Heart right ventricle (tissue), 16 donors: ENCODE measurements around the gene ACOT13. TPM values are rescaled to one million over a fixed set of nuclear protein-coding genes. Genes with fewer than 3 reads are reported as not detected.

Experiments
- ATAC-seq, 8 donors: fragments of 200-7000 bp; cut with Tn5 transposase; one replicate each; pipeline ENCODE4 v1.9.1; 2020; ENCODE audit warnings: mild to moderate bottlenecking in 8 of 8, moderate library complexity in 8 of 8, moderate number of reproducible peaks in 1 of 8
- DNase-seq, 2 donors: peaks; one replicate each; pipeline ENCODE4 v3.0.0-alpha.2; 2020
- H3K27ac ChIP-seq, 10 donors: fragments of 200-600 bp; sonication (generic) in 2 of 10; one replicate each; pipeline versions ENCODE4 v1.5.0 to v1.8.0; 2020 to 2022; ENCODE audit warnings: mild to moderate bottlenecking in 3 of 10
- H3K27me3 ChIP-seq, 7 donors: fragments of 200-600 bp; one replicate each; pipeline ENCODE4 v1.8.0; 2021 to 2022; ENCODE audit warnings: mild to moderate bottlenecking in 2 of 7
- H3K36me3 ChIP-seq, 9 donors: fragments of 200-600 bp; sonication (generic) in 1 of 9; one replicate each; pipeline versions ENCODE4 v1.5.0 to v1.8.0; 2020 to 2022; ENCODE audit warnings: mild to moderate bottlenecking in 2 of 9
- H3K4me1 ChIP-seq, 9 donors: fragments of 200-600 bp; sonication (generic) in 1 of 9; one replicate each; pipeline versions ENCODE4 v1.5.0 to v1.8.0; 2020 to 2022; ENCODE audit warnings: mild to moderate bottlenecking in 4 of 9
- H3K4me3 ChIP-seq, 10 donors: fragments of 200-600 bp; sonication (generic) in 2 of 10; one replicate each; pipeline versions ENCODE4 v1.5.0 to v1.8.0; 2020 to 2022; ENCODE audit warnings: mild to moderate bottlenecking in 7 of 10, moderate library complexity in 2 of 10
- H3K9me3 ChIP-seq, 11 donors: fragments of 200-600 bp in 10 of 11; sonication (generic) in 2 of 11; one replicate each; pipeline versions ENCODE4 v1.5.0 to v1.8.0; 2013 to 2022; ENCODE audit warnings: mild to moderate bottlenecking in 2 of 11, control low read depth in 1 of 11, moderate library complexity in 1 of 11
- WGBS, 2 donors: extraction: QIAGEN DNeasy Blood & Tissue Kit; methylation state at CpG; one replicate each; pipeline ENCODE4 v1.1.7; 2013; ENCODE audit warnings: inconsistent platforms in 1 of 2; 5-methylcytosine and 5-hydroxymethylcytosine counted together
- intact Hi-C, 10 donors: fragments of 100-400 bp; cut with DNase I; formaldehyde crosslinking; loops; one replicate each; pipeline versions ENCODE4 v1.11.1 to v1.14.2; 2022
- long read RNA-seq, 3 donors: library from polyadenylated mRNA; unstranded; transcript quantifications; one replicate each; pipeline ENCODE4 v2.0.0, GENCODE V29; 2020 to 2021
- polyA plus RNA-seq, 2 donors: library from polyadenylated mRNA; stranded (reverse); fragments of 200-250 nt; gene quantifications; one replicate each; pipeline ENCODE4 v1.2.3, GENCODE V29; 2013
- total RNA-seq, 10 donors: library from RNA; stranded (reverse); fragmentation: NEBNext Ultra II Directional in 3 of 10; extraction: Animal tissue kit (Norgen Biotek cat#: 25700) in 3 of 10; gene quantifications; one replicate each; pipeline versions ENCODE4 v1.2.1 to v1.2.4, GENCODE V29; 2021 to 2023
- TF ChIP-seq, protein P1 (sequence below), 9 donors: fragments of 200-600 bp; sonication (generic) in 2 of 9; IDR thresholded peaks; one replicate each; pipeline versions ENCODE4 v1.5.0 to v1.8.0; 2021 to 2022; ENCODE audit warnings: antibody characterized with exemption in 9 of 9, mild to moderate bottlenecking in 5 of 9, moderate library complexity in 1 of 9
- donor health status: Arrhythmogenic right ventricular cardiomyopathy.
- donor health status: ischemic (EF 13 %, LVEDD 7.1; RV severe dilation, severe dysfunction).
- donor health status: healthy with polysubstance abuse.
- donor health status: DM: no; HTN: yes; CAD: no.
- donor health status: DM: no; HTN: no; CAD: no.
- donor health status: ischemic (EF 25% LVEDD 6.9; RV normal size, moderate dysfunction).
- donor health status: ischemic (EF 25% LVEDD 5.7; RV mildly dilated, moderate dysfunction).
- donor health status: healthy.
- donor health status: DM: yes; HTN: yes; CAD: no.
- donor health status: Ischemic cardiomyopathy.
- donor health status: ischemic (EF 35%, LVEDD 5.7; RV mildly dilated, moderate dysfunction).
- donor health status: nonischemic (EF 11% LVEDD 7.7; RV severe dilation, severe dysfunction).
- donor health status: DM: yes; HTN: yes; CAD: no.
- donor health status: PGD.
- donor health status: ischemic (EF 29% LVEDD 5.4; RV normal size, mild dysfunction).
- donor health status: nonischemic (EF 23%, LVEDD 6.1; RV moderate dilation, normal function).

The ACOT13 gene
- total RNA-seq (10 to 100 TPM; 47.3 to 83.8 (median 56.1) TPM), polyA plus RNA-seq (100 to 1,000 TPM in 1 of 2 donors, 10 to 100 TPM in 1; 38.2 to 241 TPM)
- long read RNA-seq, donor 1, full-length matches to known transcripts = 51 of 61 reads
- long read RNA-seq, donor 1, partial matches to known transcripts = 9 of 61 reads
- long read RNA-seq, donor 1, other reads (novel, unspliced or antisense) = 1 of 61 reads
- long read RNA-seq, donor 2, full-length matches to known transcripts = 58 of 91 reads
- long read RNA-seq, donor 2, partial matches to known transcripts = 26 of 91 reads
- long read RNA-seq, donor 2, other reads (novel, unspliced or antisense) = 7 of 91 reads
- long read RNA-seq, donor 3, full-length matches to known transcripts = 55 of 63 reads
- long read RNA-seq, donor 3, partial matches to known transcripts = 0 of 63 reads
- long read RNA-seq, donor 3, other reads (novel, unspliced or antisense) = 8 of 63 reads

DNA sequence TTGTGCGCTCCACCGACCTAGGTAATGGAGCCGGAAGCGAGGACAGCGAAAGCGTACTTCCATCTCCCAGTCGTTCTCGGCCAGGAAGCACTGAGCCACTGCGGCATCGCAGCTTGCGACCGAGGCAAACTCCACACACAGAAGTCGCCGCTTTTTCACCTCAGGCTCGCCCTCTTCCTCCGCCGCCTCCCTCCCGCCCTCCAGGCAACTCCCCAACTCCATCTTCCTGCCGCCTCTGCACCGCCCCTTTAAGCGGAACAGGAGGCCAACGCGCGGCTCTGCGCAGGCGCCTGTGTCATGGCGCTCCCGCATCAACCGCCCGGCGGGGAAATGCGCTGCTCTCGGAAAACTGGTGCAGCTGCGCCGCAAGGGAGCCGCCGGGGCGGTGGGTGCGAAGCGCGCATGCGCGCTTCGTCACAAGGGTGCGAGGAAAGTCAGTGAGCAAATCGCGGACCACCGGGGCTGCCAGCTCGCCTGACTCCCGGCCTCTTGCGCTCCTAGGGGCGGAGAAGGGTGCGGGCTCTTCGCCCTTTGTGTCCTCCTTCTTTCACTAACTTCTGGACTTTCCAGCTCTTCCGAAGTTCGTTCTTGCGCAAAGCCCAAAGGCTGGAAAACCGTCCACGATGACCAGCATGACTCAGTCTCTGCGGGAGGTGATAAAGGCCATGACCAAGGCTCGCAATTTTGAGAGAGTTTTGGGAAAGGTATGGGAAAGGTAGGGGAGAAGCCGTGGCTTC lies at the start of gene ACOT13, which contains the start of gene TDP2:
TSS of gene ACOT13 (plus strand) at position 437 of the 737 bp plus-strand sequence. CDS start at position 624, 187 bp downstream.
TSS of gene TDP2 (minus strand) at position 259 of the 737 bp plus-strand sequence. CDS start at position 222, 37 bp downstream.
- DNase-seq (peak; percentile 95 to 97), ATAC-seq (peak; percentile 99 to 100 (median 100))
- H3K36me3 ChIP-seq = peaks cover 0 to 34% (median 13%) of the 10 kb centered on the region in 9 donors
- intact Hi-C loops = loop anchor here in 3 of 10 donors (1.0 to 2.0 kb wide), 2 partner anchors 54 kb away; no protein-coding TSS in a partner anchor
- no peaks in the 10 kb centered on the region for H3K27me3 ChIP-seq
- TF ChIP-seq, protein P1, sequence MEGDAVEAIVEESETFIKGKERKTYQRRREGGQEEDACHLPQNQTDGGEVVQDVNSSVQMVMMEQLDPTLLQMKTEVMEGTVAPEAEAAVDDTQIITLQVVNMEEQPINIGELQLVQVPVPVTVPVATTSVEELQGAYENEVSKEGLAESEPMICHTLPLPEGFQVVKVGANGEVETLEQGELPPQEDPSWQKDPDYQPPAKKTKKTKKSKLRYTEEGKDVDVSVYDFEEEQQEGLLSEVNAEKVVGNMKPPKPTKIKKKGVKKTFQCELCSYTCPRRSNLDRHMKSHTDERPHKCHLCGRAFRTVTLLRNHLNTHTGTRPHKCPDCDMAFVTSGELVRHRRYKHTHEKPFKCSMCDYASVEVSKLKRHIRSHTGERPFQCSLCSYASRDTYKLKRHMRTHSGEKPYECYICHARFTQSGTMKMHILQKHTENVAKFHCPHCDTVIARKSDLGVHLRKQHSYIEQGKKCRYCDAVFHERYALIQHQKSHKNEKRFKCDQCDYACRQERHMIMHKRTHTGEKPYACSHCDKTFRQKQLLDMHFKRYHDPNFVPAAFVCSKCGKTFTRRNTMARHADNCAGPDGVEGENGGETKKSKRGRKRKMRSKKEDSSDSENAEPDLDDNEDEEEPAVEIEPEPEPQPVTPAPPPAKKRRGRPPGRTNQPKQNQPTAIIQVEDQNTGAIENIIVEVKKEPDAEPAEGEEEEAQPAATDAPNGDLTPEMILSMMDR (IDR thresholded peaks at IDR 0.05) = peak; percentile 10 to 71 (median 60)
- 0 to 1% methylated on average over 60 to 62 of the region's 62 CpGs for WGBS, 2 donors
- H3K4me3 ChIP-seq = peak within 1 kb of the TSS; percentile 59 to 99 (median 89)
- H3K9me3 ChIP-seq = peaks cover 0 to 20% (median 0%) of the 10 kb centered on the region in 11 donors
- peak within 1 kb of the TSS; percentile 63 to 96 (median 92) for H3K27ac ChIP-seq
- H3K4me1 ChIP-seq = peaks cover 3 to 43% (median 28%) of the 10 kb centered on the region in 9 donors

DNA sequence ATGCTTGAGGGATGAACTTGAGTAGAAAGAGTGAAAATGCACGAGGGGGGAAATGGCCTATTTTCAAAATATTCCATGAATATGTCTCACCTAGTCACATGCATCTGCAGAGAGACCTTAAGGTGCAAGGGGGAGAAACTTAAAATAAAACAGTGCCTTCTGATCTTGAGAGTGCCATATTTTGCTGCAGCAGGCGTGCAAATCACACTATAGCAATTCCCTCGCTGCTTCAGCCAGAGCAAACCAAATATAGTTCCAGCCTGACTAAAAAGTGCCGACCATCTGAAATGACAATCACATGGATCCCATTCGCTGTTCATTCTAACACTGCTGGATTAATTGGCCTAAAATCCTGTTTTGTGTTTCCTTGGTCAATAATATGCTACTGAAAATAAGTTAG lies 47.2 kb upstream of the ACOT13 start:
- DNase-seq = no peak
- no peaks in the 10 kb centered on the region for H3K4me1 ChIP-seq
- TF ChIP-seq, protein P1 (IDR thresholded peaks at IDR 0.05) = no peak
- ATAC-seq = no peak
- no peak overlapping the region for H3K27ac ChIP-seq
- peaks cover 0 to 14% (median 3%) of the 10 kb centered on the region in 7 donors for H3K27me3 ChIP-seq
- H3K4me3 ChIP-seq = no peak overlapping the region
- no peaks in the 10 kb centered on the region for H3K9me3 ChIP-seq
- intact Hi-C loops = no loop called here
- 90 to 91% methylated on average over 5 of the region's 5 CpGs for WGBS, 2 donors
- no peaks in the 10 kb centered on the region for H3K36me3 ChIP-seq

DNA sequence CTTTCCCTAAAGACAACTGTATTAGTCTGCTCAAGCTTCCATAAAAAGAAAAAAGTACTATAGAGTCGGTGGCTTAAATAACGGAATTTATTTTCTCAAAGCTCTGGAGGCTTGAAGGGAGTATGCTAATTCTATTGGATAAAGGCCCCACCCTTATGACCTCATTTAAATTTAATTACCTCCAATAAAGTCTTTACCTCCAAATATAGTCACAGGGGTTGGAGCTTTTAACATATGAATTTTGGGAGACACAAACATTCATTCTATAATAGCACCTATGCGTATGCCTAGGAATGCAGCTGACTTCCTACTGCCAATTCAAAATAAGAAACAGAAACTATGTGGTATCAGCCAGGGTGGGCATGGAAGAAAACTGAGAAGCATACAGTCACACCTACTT lies 46.2 kb upstream of the ACOT13 start:
- H3K27me3 ChIP-seq = peaks cover 0 to 6% (median 0%) of the 10 kb centered on the region in 7 donors

More for the DNA sequence above, 46.2 kb upstream of the ACOT13 start:
- no peaks in the 10 kb centered on the region for H3K9me3 ChIP-seq
- H3K27ac ChIP-seq = no peak overlapping the region
- no peak overlapping the region for H3K4me3 ChIP-seq
- intact Hi-C loops = no loop called here
- no peaks in the 10 kb centered on the region for H3K36me3 ChIP-seq
- no peak for DNase-seq
- no peak for ATAC-seq
- no peaks in the 10 kb centered on the region for H3K4me1 ChIP-seq
- TF ChIP-seq, protein P1 (IDR thresholded peaks at IDR 0.05) = no peak
- 84 to 88% methylated on average over 3 of the region's 3 CpGs for WGBS, 2 donors
